NCI-H1048 (cell line): Measurements from ENCODE around the gene CCNDBP1.
"Not testable (repeated sequence)": the region's sequence is repeated elsewhere in the genome, so short reads cannot be mapped to it uniquely, and the experiment has no call there.

Experiments
- DNase-seq: peaks from one replicate; lab custom pipeline; 2025; lab: John Stamatoyannopoulos, UW

The CCNDBP1 gene

GRCh38 chr15:43215961-43216360, 30.8 kb downstream of the CCNDBP1 start:
- no peak for DNase-seq

- no peak for DNase-seq
Observed at GRCh38 chr15:43218908-43219706, 33.9 kb downstream of the CCNDBP1 start.

GRCh38 chr15:43219929-43220928, 35.0 kb downstream of the CCNDBP1 start:
- no peak for DNase-seq

- no peak for DNase-seq
Observed at GRCh38 chr15:43220991-43221403, 35.8 kb downstream of the CCNDBP1 start, which contains the start of gene EPB42. Gene EPB42, minus strand, starts transcription at chr15:43221018. Its CDS starts 193 bp downstream, at chr15:43220825.

GRCh38 chr15:43221422-43221821, 36.2 kb downstream of the CCNDBP1 start:
- DNase-seq, result no peak

GRCh38 chr15:43225201-43225949, 40.2 kb downstream of the CCNDBP1 start:
- no peak for DNase-seq

- not testable (repeated sequence) for DNase-seq
Observed at GRCh38 chr15:43225950-43226255, 40.7 kb downstream of the CCNDBP1 start.

- no peak for DNase-seq
Observed at GRCh38 chr15:43226436-43227305, 41.5 kb downstream of the CCNDBP1 start.

GRCh38 chr15:43229977-43230376, 44.8 kb downstream of the CCNDBP1 start:
- DNase-seq, result no peak

GRCh38 chr15:43230640-43231115, 45.5 kb downstream of the CCNDBP1 start:
- no peak for DNase-seq

- DNase-seq, result no peak
Observed at GRCh38 chr15:43232289-43232874, 47.2 kb downstream of the CCNDBP1 start.

GRCh38 chr15:43235536-43235935, 50.3 kb downstream of the CCNDBP1 start:
- DNase-seq, result no peak

GRCh38 chr15:43237842-43238470, 52.8 kb downstream of the CCNDBP1 start:
- no peak for DNase-seq

GRCh38 chr15:43238671-43239131, 53.5 kb downstream of the CCNDBP1 start:
- no peak for DNase-seq

- DNase-seq, result no peak
Observed at GRCh38 chr15:43239732-43240491, 54.7 kb downstream of the CCNDBP1 start.

GRCh38 chr15:43241100-43241499, 55.9 kb downstream of the CCNDBP1 start:
- DNase-seq, result no peak

- DNase-seq, result no peak
Observed at GRCh38 chr15:43242616-43243015, 57.4 kb downstream of the CCNDBP1 start.

- no peak for DNase-seq
Observed at GRCh38 chr15:43243020-43243645, 57.9 kb downstream of the CCNDBP1 start.

GRCh38 chr15:43244092-43244491, 58.9 kb downstream of the CCNDBP1 start:
- no peak for DNase-seq
